Fibroblast of villous mesenchyme (primary cell): ENCODE measurements around the gene PDIK1L. TPM values are rescaled to one million over a fixed set of nuclear protein-coding genes. Genes with fewer than 3 reads are reported as not detected.
"Not testable (repeated sequence)": the region's sequence is repeated elsewhere in the genome, so short reads cannot be mapped to it uniquely, and the experiment has no call there.

ENCODE experiments used
- DNase-seq: peaks from one replicate; pipeline ENCODE4 v3.0.0-alpha.2; 2010; ENCODE audit warnings: low read depth
- H3K4me3 ChIP-seq: 2 replicates; pipeline ENCODE4 v1.5.1; 2011; ENCODE audit warnings: low read depth, mild to moderate bottlenecking, low read length
- CTCF ChIP-seq: IDR thresholded peaks from 2 replicates; pipeline ENCODE4 v1.5.1; 2012; ENCODE audit warnings: low read depth, mild to moderate bottlenecking, low read length; ENCODE audit not compliant: insufficient read depth
- total RNA-seq: library from RNA; depleted of rRNA; stranded (reverse); fragments of >200 nt; gene quantifications from 2 replicates; pipeline ENCODE4 v1.2.3, GENCODE V29; 2012

PDIK1L gene
- total RNA-seq, 1 donor = 2.6 TPM

GRCh38 chr1:26096471-26096870, 15.2 kb upstream of the PDIK1L start:
- no peak for DNase-seq
- no peak overlapping the region for H3K4me3 ChIP-seq
- TF ChIP-seq CTCF = no peak

- TF ChIP-seq CTCF = no peak
- peak; percentile 51 for DNase-seq
- no peak overlapping the region for H3K4me3 ChIP-seq
Observed at GRCh38 chr1:26097696-26098095, 13.9 kb upstream of the PDIK1L start.

DNA sequence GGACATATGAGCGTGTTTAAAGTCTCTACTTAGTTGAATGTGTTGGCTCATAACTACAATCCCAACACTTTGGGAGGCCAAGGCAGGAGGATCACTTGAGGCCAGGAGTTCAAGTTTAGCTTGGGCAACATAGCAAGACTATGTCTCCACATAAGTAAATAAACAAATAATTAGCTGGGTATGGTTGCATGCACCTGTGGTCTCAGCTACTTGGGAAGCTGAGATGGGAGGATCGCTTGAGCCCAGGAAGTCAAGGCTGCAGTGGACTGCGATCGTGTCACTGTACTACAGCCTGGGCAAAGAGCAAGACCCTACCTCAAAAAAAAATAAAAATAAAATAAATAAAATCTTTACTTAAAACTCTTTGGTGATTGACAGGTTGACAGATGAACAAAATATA, 13.0 kb upstream of the PDIK1L start:
- no peak overlapping the region for H3K4me3 ChIP-seq
- TF ChIP-seq CTCF = no peak

GRCh38 chr1:26099780-26100179, 11.8 kb upstream of the PDIK1L start:
- no peak for DNase-seq
- no peak for TF ChIP-seq CTCF
- H3K4me3 ChIP-seq = no peak overlapping the region

More for the DNA sequence above, 13.0 kb upstream of the PDIK1L start:
- DNase-seq = no peak

DNA sequence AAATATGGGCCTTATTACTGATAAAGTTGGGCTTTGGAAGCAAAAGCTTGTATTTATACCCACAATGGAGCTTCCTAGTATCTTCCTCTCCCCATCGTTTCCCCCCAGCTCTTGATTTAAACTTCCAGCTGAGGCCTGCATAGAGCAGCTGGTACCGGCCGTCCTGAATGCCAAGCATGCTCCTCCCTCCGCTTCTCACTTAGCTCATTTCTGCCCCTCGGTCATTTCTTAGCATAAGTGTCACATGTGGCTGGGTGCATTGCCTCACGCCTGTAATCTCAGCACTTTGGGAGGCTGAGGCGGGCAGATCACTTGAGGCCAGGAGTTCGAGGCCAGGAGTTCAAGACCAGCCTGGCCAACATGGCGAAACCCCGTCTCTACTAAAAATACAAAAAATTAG, 11.4 kb upstream of the PDIK1L start:
- H3K4me3 ChIP-seq, DNase-seq: not testable (repeated sequence)

DNA sequence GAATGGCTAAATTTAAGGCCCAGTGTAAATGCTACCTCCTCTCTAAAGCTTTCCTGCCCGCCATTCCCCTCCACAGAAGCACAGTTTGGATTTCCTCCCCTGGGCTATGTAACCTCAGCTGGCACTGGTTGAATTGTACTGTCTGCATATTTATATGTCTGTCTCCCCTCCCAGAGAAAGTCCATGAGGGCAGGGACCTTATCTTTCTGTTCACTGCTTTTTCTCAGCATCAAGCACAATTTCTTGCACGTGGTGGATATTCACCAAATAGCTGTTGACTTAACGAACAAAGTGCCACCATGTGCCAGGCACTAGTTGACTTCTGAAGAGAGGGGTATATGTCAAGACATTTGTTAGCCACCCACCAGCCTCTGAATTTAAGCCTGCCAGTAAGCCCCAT, 9.5 kb upstream of the PDIK1L start:
- TF ChIP-seq CTCF = no peak
- H3K4me3 ChIP-seq = no peak overlapping the region
- no peak for DNase-seq

DNA sequence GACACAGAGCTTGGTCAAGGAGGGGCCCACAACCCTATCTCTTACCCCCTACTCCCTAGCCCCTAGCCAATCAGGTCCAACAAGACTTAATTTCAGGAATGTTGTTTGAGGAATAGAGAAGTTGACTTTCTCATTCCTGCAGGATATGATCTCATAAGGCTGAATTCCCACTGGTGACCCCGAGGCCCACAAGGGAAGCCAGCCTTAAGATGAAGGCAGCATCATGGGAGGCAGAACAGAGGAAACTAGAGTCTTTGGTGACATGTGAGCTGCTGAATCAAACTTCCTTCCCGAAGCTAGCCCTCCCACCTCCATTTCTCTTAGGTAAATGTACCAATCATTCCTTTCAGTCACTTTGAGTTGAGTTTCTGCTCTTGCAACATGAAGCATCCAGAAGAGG, 9.1 kb upstream of the PDIK1L start:
- TF ChIP-seq CTCF = no peak
- no peak overlapping the region for H3K4me3 ChIP-seq
- no peak for DNase-seq

DNA sequence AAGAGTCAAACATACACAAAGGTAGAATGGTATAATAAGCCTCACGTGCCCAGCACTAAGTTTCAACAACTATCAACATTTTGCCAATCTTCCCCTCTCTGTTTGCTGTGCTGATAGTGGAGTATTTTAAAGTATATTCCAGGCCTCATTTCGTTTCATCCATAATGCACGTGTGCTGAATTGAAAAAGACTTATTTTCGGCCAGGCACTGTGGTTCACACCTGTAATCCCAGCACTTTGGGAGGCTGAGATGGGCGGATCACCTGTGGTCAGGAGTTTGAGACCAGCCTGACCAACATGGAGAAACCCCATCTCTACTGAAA, 6.4 kb upstream of the PDIK1L start:
- not testable (repeated sequence) for DNase-seq, H3K4me3 ChIP-seq
